CD14-positive monocyte (primary cell): ENCODE data around the gene ERMARD. TPM values are rescaled to one million over a fixed set of nuclear protein-coding genes. Genes with fewer than 3 reads are reported as not detected.

ENCODE experiments used
- DNase-seq, 3 donors: peaks; one replicate each; pipeline ENCODE4 v3.0.0-alpha.2; 2011 to 2022
- H2AFZ ChIP-seq: 2 replicates; pipeline ENCODE4 v1.6.0; 2012; ENCODE audit warnings: mild to moderate bottlenecking, low read depth, low read length, inconsistent platforms; ENCODE audit not compliant: insufficient read depth, poor library complexity, severe bottlenecking
- H3K27ac ChIP-seq, 2 donors: 1 replicate in 1 of 2; 2 replicates in 1 of 2; pipeline ENCODE4 v1.5.1; 2012 to 2013; ENCODE audit warnings: low read length in 2 of 2, control low read depth in 1 of 2, inconsistent platforms in 1 of 2, low read depth in 1 of 2, mild to moderate bottlenecking in 1 of 2
- H3K27me3 ChIP-seq, 2 donors: one replicate each; pipeline versions ENCODE4 v1.6.0 to v1.6.1; 2011 to 2013; ENCODE audit warnings: low read length in 2 of 2; ENCODE audit not compliant: control insufficient read depth in 2 of 2, insufficient read depth in 2 of 2
- H3K36me3 ChIP-seq, 2 donors: replicated peaks in 1 of 2; 1 replicate in 1 of 2; 2 replicates in 1 of 2; pipeline versions ENCODE4 v1.5.1 to v1.6.1; 2012 to 2013; ENCODE audit warnings: low read length in 2 of 2, control low read depth in 1 of 2, inconsistent platforms in 1 of 2, mild to moderate bottlenecking in 1 of 2; ENCODE audit not compliant: insufficient read depth in 2 of 2, control insufficient read depth in 1 of 2
- H3K4me1 ChIP-seq, 2 donors: 1 replicate in 1 of 2; 2 replicates in 1 of 2; pipeline versions ENCODE4 v1.5.1 to v1.6.1; 2012 to 2013; ENCODE audit warnings: low read length in 2 of 2, control low read depth in 1 of 2, inconsistent platforms in 1 of 2, mild to moderate bottlenecking in 1 of 2, moderate library complexity in 1 of 2; ENCODE audit not compliant: insufficient read depth in 2 of 2, control insufficient read depth in 1 of 2
- H3K4me2 ChIP-seq: replicated peaks from 2 replicates; pipeline ENCODE3; 2012; ENCODE audit warnings: low read length, moderate library complexity, mild to moderate bottlenecking; ENCODE audit not compliant: poor library complexity, severe bottlenecking; ENCODE audit errors: extremely low read depth
- H3K4me3 ChIP-seq, 3 experiments: fragments of 200-600 bp in 1 of 3; sonication (generic) in 1 of 3; replicated peaks in 1 of 3; 1 replicate in 2 of 3; 2 replicates in 1 of 3; pipeline ENCODE4 v1.5.1; 2011 to 2013; ENCODE audit warnings: low read length in 3 of 3, mild to moderate bottlenecking in 3 of 3, control low read depth in 2 of 3, low read depth in 2 of 3, inconsistent platforms in 1 of 3, moderate library complexity in 1 of 3
- H3K79me2 ChIP-seq: 2 replicates; pipeline ENCODE4 v1.6.0; 2012; ENCODE audit warnings: mild to moderate bottlenecking, control low read depth, inconsistent platforms, low read length, moderate library complexity; ENCODE audit not compliant: insufficient read depth
- H3K9ac ChIP-seq: 2 replicates; pipeline ENCODE4 v1.6.0; 2017; ENCODE audit warnings: low read length, mild to moderate bottlenecking; ENCODE audit not compliant: insufficient read depth, poor library complexity, severe bottlenecking
- H3K9me3 ChIP-seq, 2 donors: replicated peaks in 1 of 2; 1 replicate in 1 of 2; 2 replicates in 1 of 2; pipeline versions ENCODE4 v1.5.1 to v1.6.1; 2012 to 2013; ENCODE audit warnings: low read length in 2 of 2, control low read depth in 1 of 2; ENCODE audit not compliant: control insufficient read depth in 1 of 2, insufficient read depth in 1 of 2
- H4K20me1 ChIP-seq: 2 replicates; pipeline ENCODE4 v1.6.0; 2012; ENCODE audit warnings: mild to moderate bottlenecking, low read length, control low read depth, moderate library complexity; ENCODE audit not compliant: insufficient read depth
- H3K27ac Mint-ChIP-seq, 7 donors: one replicate each; pipeline ENCODE4 v1.8.0; 2020; ENCODE audit warnings: mild to moderate bottlenecking in 7 of 7, mixed read lengths in 7 of 7, moderate library complexity in 6 of 7, inconsistent platforms in 2 of 7
- H3K27me3 Mint-ChIP-seq, 3 donors: one replicate each; pipeline ENCODE4 v1.8.0; 2021 to 2022; ENCODE audit warnings: low read depth in 3 of 3, mild to moderate bottlenecking in 3 of 3, mixed read lengths in 3 of 3, moderate library complexity in 3 of 3, inconsistent platforms in 1 of 3
- H3K36me3 Mint-ChIP-seq, 2 donors: one replicate each; pipeline ENCODE4 v1.8.0; 2020; ENCODE audit warnings: mixed read lengths in 2 of 2, inconsistent platforms in 1 of 2, mild to moderate bottlenecking in 1 of 2
- H3K4me1 Mint-ChIP-seq: one replicate; pipeline ENCODE4 v1.8.0; 2020; ENCODE audit warnings: mild to moderate bottlenecking, mixed read lengths
- H3K4me3 Mint-ChIP-seq, 2 donors: one replicate each; pipeline ENCODE4 v1.8.0; 2020; ENCODE audit warnings: mild to moderate bottlenecking in 2 of 2, mixed read lengths in 2 of 2, moderate library complexity in 1 of 2
- H3K9me3 Mint-ChIP-seq, 7 donors: one replicate each; pipeline ENCODE4 v1.8.0; 2020 to 2022; ENCODE audit warnings: mixed read lengths in 7 of 7, mild to moderate bottlenecking in 6 of 7, moderate library complexity in 6 of 7, inconsistent platforms in 2 of 7
- CTCF ChIP-seq: fragments of 200-600 bp; IDR thresholded peaks from one replicate; pipeline ENCODE4 v1.8.0; 2022; ENCODE audit warnings: antibody characterized with exemption, mild to moderate bottlenecking
- WGBS: methylation state at CpG from one replicate; pipeline ENCODE4 v1.1.5; 2013; ENCODE audit warnings: missing lambda C conversion rate; ENCODE audit not compliant: insufficient coverage; 5-methylcytosine and 5-hydroxymethylcytosine counted together
- intact Hi-C, 2 donors: fragments of 100-400 bp; cut with micrococcal nuclease; formaldehyde crosslinking; loops; one replicate each; pipeline versions ENCODE4 v1.15.0 to v1.15.1; 2023
- polyA plus RNA-seq, 3 donors: library from polyadenylated mRNA; depleted of rRNA in 1 of 3; unstranded in 2 of 3; stranded (reverse) in 1 of 3; fragments of 300-500 nt in 2 of 3; fragments of >200 nt in 1 of 3; fragmentation: Illumina TruSeq in 2 of 3; gene quantifications; 1 replicate in 2 of 3; 2 replicates in 1 of 3; pipeline ENCODE4 v1.2.3, GENCODE V29; 2012 to 2021

Gene ERMARD
- polyA plus RNA-seq, 3 donors, result 10.6 to 33.0 (median 11.2) TPM

DNA sequence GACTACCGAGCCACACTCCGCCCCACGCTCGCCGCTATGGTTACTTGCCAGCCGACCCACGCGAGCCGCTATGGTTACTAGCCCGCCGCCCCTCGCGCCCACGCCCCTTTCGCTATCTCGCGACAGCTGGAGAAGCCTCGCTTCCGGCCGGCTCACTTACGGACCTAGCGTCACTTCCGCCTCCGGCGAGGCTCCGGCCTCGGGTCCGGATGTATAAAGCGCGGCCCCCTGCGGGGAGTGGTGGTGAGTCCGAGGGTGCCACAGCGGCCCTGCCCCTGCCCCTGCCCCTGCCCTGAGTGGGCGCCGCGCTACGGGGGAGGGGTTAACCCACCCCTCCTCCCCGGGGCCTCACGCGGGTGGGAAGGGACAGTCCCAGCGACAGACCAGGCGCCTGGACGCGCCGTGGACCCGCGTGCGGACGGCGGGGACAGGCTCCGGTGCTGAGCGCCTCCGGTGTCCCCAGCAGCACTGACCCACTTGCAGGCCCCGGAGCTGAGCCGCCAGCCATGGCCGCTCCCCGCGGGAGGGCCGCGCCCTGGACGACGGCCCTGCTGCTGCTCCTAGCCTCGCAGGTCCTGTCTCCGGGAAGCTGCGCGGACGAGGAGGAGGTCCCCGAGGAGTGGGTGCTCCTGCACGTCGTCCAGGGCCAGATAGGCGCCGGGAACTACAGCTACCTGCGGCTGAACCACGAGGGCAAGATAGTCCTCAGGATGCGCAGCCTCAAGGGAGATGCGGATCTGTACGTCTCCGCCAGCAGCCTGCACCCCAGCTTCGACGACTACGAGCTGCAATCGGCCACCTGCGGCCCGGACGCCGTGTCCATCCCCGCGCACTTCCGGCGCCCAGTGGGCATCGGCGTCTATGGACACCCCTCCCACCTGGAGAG lies 49.2 kb upstream of the ERMARD start, which contains the start of the genes C6orf120 and WDR27:
TSS of gene C6orf120 (plus strand) at position 173 of the 886 bp plus-strand sequence. CDS start at position 507, 334 bp downstream.
TSS of gene WDR27 (minus strand) at position 76 of the 886 bp plus-strand sequence. CDS start 13,024 bp downstream, outside the sequence.
- Histone ChIP-seq H3K4me3 (peak within 1 kb of the TSS; percentile 63 to 95 (median 84)), H3K79me2 (peaks cover 36% of the 10 kb centered on the region), H3K36me3 (peaks cover 2 to 18% of the 10 kb centered on the region in 2 donors), H3K9ac (peak within 1 kb of the TSS; percentile 96), H4K20me1 (peaks cover 13% of the 10 kb centered on the region), H3K4me1 (peaks cover 32 to 43% of the 10 kb centered on the region in 2 donors), H3K27me3 (no peaks in the 10 kb centered on the region), H3K9me3 (peaks cover 0 to 4% of the 10 kb centered on the region in 2 donors), H3K27ac (peak within 1 kb of the TSS; percentile 83 to 94), H3K4me2 (peak within 1 kb of the TSS; percentile 95), H2AFZ (peak within 1 kb of the TSS; percentile 98)
- Mint-ChIP-seq H3K9me3 (peaks cover 0 to 6% (median 2%) of the 10 kb centered on the region in 7 donors), H3K4me1 (peaks cover 43% of the 10 kb centered on the region), H3K27me3 (no peaks in the 10 kb centered on the region), H3K27ac (peak within 1 kb of the TSS; percentile 85 to 93 (median 89)), H3K36me3 (peaks cover 11 to 12% of the 10 kb centered on the region in 2 donors), H3K4me3 (peak within 1 kb of the TSS; percentile 92 to 94)
- no peak for TF ChIP-seq CTCF
- peak; percentile 96 to 97 (median 96) for DNase-seq
- intact Hi-C loops, result loop anchor here (2.0 to 10.0 kb wide), 6 partner anchors 21 to 850 kb away; partner anchors contain the start of genes DYNLT2 (in 2 of the 2), ERMARD (in 2 of the 2), PSMB1 (in 2 of the 2) and TBP (in 2 of the 2)
- WGBS, result under 1% methylated on average over 92 of the region's 92 CpGs

GRCh38 chr6:169702840-169703246 lies 48.6 kb upstream of the ERMARD start:
- peak overlapping the region; percentile 63 to 95 (median 84) for H3K4me3 ChIP-seq
- peaks cover 32 to 43% of the 10 kb centered on the region in 2 donors for H3K4me1 ChIP-seq
- H3K27me3 ChIP-seq, result no peaks in the 10 kb centered on the region
- peak overlapping the region; percentile 98 for H2AFZ ChIP-seq
- peaks cover 9 to 15% of the 10 kb centered on the region in 2 donors for H3K36me3 Mint-ChIP-seq
- H3K27ac ChIP-seq, result peak overlapping the region; percentile 83 to 94
- peak overlapping the region; percentile 96 for H3K9ac ChIP-seq
- 6% methylated on average over 13 of the region's 22 CpGs for WGBS
- intact Hi-C loops, result loop anchor here (2.0 to 10.0 kb wide), 6 partner anchors 20 to 849 kb away; partner anchors contain the start of genes DYNLT2 (in 2 of the 2), ERMARD (in 2 of the 2), PSMB1 (in 2 of the 2) and TBP (in 2 of the 2)
- no peak for TF ChIP-seq CTCF
- H3K36me3 ChIP-seq, result peaks cover 4 to 21% of the 10 kb centered on the region in 2 donors
- H3K4me3 Mint-ChIP-seq, result peak overlapping the region; percentile 88 to 92
- H3K27ac Mint-ChIP-seq, result peak overlapping the region; percentile 85 to 93 (median 87)
- H4K20me1 ChIP-seq, result peaks cover 13% of the 10 kb centered on the region
- DNase-seq, result no peak
- H3K79me2 ChIP-seq, result peaks cover 36% of the 10 kb centered on the region
- peak overlapping the region; percentile 95 for H3K4me2 ChIP-seq
- peaks cover 43% of the 10 kb centered on the region for H3K4me1 Mint-ChIP-seq
- H3K9me3 Mint-ChIP-seq, result peaks cover 0 to 1% (median 0%) of the 10 kb centered on the region in 7 donors
- no peaks in the 10 kb centered on the region for H3K27me3 Mint-ChIP-seq
- H3K9me3 ChIP-seq, result no peaks in the 10 kb centered on the region
